ENCODE results near the gene OSBPL10.

DNA sequence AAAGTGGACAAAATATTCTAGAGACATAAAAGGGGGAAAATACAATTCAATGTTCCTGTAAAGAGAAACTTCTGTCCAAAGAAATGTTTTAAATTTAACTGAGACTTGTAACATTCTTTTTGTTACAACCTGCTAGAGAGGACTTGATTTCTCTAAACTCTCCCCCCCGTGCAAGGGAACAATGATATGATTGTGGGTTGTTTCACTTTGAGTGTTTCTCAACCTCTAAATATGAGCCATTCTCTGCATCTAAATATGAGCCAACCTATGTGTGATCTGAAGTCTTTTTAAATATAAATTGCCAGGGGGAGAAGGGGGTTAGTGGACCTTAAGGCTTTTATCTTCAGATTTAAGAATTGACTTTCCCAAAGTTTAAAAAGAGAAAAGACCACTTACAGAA is 15.1 kb upstream of the OSBPL10 start:
- TF ChIP-seq CTCF (IDR thresholded peaks at IDR 0.05; ENCODE audit: poor library complexity, severe bottlenecking) (no peak), SMC3 (conservative IDR thresholded peaks at IDR 0.05; ENCODE audit: poor library complexity) (no peak), EZH2 (IDR thresholded peaks at IDR 0.05; ENCODE audit: borderline replicate concordance, insufficient read depth, low read length, poor library complexity, severe bottlenecking) (no peak), RAD21 (conservative IDR thresholded peaks at IDR 0.05) (no peak), EP300 (conservative IDR thresholded peaks at IDR 0.05; ENCODE audit: poor library complexity, severe bottlenecking) (no peak), POLR2AphosphoS5 (IDR thresholded peaks at IDR 0.05) (no peak), TAF1 (IDR thresholded peaks at IDR 0.05; ENCODE audit: low read depth) (no peak)

All from neural cell (in vitro differentiated cells).